Spinal cord (tissue), 10 donors: ENCODE results near the gene BEND7. TPM values are rescaled to one million over a fixed set of nuclear protein-coding genes. Genes with fewer than 3 reads are reported as not detected.

Source experiments
- DNase-seq, 6 donors: peaks; one replicate each; pipeline versions ENCODE4 v3.0.0 to v3.0.0-alpha.2; 2013 to 2015; ENCODE audit warnings: low spot score in 6 of 6, low read depth in 4 of 6
- H3K27ac ChIP-seq: one replicate; pipeline ENCODE4 v1.5.1; 2013; ENCODE audit warnings: low read depth, low read length, control low read depth
- H3K27me3 ChIP-seq: one replicate; pipeline ENCODE4 v1.6.1; 2013; ENCODE audit warnings: low read length; ENCODE audit not compliant: control insufficient read depth, insufficient read depth
- H3K36me3 ChIP-seq: one replicate; pipeline ENCODE4 v1.6.1; 2013; ENCODE audit warnings: low read length; ENCODE audit not compliant: control insufficient read depth, insufficient read depth
- H3K4me1 ChIP-seq: one replicate; pipeline ENCODE4 v1.6.1; 2013; ENCODE audit warnings: low read length; ENCODE audit not compliant: control insufficient read depth, insufficient read depth
- H3K4me3 ChIP-seq: one replicate; pipeline ENCODE4 v1.5.1; 2013; ENCODE audit warnings: low read depth, low read length, control low read depth
- H3K9me3 ChIP-seq: one replicate; pipeline ENCODE4 v1.6.1; 2013; ENCODE audit warnings: low read length; ENCODE audit not compliant: control insufficient read depth, insufficient read depth
- WGBS: methylation state at CpG from one replicate; pipeline ENCODE4 v1.1.5; 2013; ENCODE audit warnings: missing lambda C conversion rate; ENCODE audit not compliant: insufficient coverage; 5-methylcytosine and 5-hydroxymethylcytosine counted together
- long read RNA-seq, 4 donors: transcript quantifications; one replicate each; lab custom pipeline, GENCODE V29; 2026
- polyA plus RNA-seq, 2 donors: library from polyadenylated mRNA; unstranded; fragments of 120-200 nt; gene quantifications; one replicate each; pipeline ENCODE4 v1.2.1, GENCODE V29; 2013; ENCODE audit not compliant: insufficient read length in 2 of 2
- total RNA-seq, 2 donors: library from RNA; depleted of rRNA in 1 of 2; stranded (reverse); fragments of 120-200 nt in 1 of 2; fragments of >200 nt in 1 of 2; gene quantifications; one replicate each; pipeline versions ENCODE4 v1.2.3 to v1.2.4, GENCODE V29; 2013 to 2014
- donor health status: healthy.

BEND7 gene
- total RNA-seq (10 to 100 TPM; 20.0 to 22.5 TPM), polyA plus RNA-seq (10 to 100 TPM; 25.9 to 28.2 TPM)
- long read RNA-seq, donor 1 = 0 reads
- long read RNA-seq, donor 2 = 0 reads
- long read RNA-seq, donor 3, partial matches to known transcripts = 0 of 1 reads
- long read RNA-seq, donor 3, other reads (novel, unspliced or antisense) = 0 of 1 reads
- long read RNA-seq, donor 4 = 0 reads

GRCh38 chr10:13528875-13529713, at the start of gene BEND7:
BEND7 (minus strand) TSS chr10:13529014; CDS start chr10:13528533, 481 bp downstream.
- Histone ChIP-seq H3K27me3 (no peaks in the 10 kb centered on the region), H3K4me1 (peaks cover 9% of the 10 kb centered on the region), H3K36me3 (no peaks in the 10 kb centered on the region), H3K9me3 (no peaks in the 10 kb centered on the region), H3K4me3 (peak within 1 kb of the TSS; percentile 52), H3K27ac (peak within 1 kb of the TSS; percentile 40)
- peak in 2 of 6 donors; percentile 56 to 72 for DNase-seq
- WGBS = 1% methylated on average over 79 of the region's 98 CpGs

GRCh38 chr10:13573960-13574359, 45.1 kb upstream of the BEND7 start:
- 70% methylated on average over 2 of the region's 4 CpGs for WGBS
- no peak overlapping the region for H3K27ac ChIP-seq

DNA sequence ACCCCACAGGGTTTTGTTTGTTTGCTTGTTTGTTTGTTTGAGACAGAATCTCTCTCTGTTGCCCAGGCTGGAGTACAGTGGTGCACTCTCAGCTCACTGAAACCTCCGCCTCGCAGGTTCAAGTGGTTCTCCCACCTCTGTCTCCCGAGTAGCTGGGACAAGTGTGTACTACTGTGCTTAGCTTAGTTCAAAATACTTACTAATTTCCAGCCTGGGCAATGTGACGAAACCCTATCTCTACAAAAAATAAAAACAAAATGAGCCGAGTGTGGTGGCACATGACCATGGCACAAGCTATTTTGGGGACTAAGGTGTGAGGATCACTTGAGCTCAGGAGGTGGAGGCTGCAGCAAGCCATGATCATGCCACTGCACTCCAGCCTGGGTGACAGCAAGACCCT, 42.7 kb upstream of the BEND7 start:
- no peaks in the 10 kb centered on the region for H3K4me1 ChIP-seq
- no peaks in the 10 kb centered on the region for H3K36me3 ChIP-seq
- H3K4me3 ChIP-seq = no peak overlapping the region
- H3K27me3 ChIP-seq = no peaks in the 10 kb centered on the region
- WGBS = 96% methylated on average over 4 of the region's 5 CpGs
- no peak overlapping the region for H3K27ac ChIP-seq
- no peaks in the 10 kb centered on the region for H3K9me3 ChIP-seq
- no peak for DNase-seq

More at GRCh38 chr10:13573960-13574359, 45.1 kb upstream of the BEND7 start:
- Histone ChIP-seq H3K4me3 (no peak overlapping the region), H3K27me3 (no peaks in the 10 kb centered on the region), H3K9me3 (no peaks in the 10 kb centered on the region), H3K4me1 (no peaks in the 10 kb centered on the region), H3K36me3 (no peaks in the 10 kb centered on the region)
- no peak for DNase-seq

- Histone ChIP-seq H3K4me1 (no peaks in the 10 kb centered on the region), H3K27me3 (no peaks in the 10 kb centered on the region), H3K9me3 (peaks cover 2% of the 10 kb centered on the region), H3K36me3 (no peaks in the 10 kb centered on the region), H3K27ac (no peak overlapping the region), H3K4me3 (no peak overlapping the region)
- DNase-seq = no peak
- no CpG with 5 or more reads among the region's 1 CpG for WGBS
These were observed 38.2 kb upstream of the BEND7 start for GRCh38 chr10:13567030-13567429.

GRCh38 chr10:13564576-13564975, 35.8 kb upstream of the BEND7 start:
- DNase-seq = no peak
- Histone ChIP-seq H3K27me3 (no peaks in the 10 kb centered on the region), H3K4me1 (no peaks in the 10 kb centered on the region), H3K4me3 (no peak overlapping the region), H3K9me3 (peaks cover 2% of the 10 kb centered on the region), H3K36me3 (no peaks in the 10 kb centered on the region), H3K27ac (no peak overlapping the region)
- WGBS = 86% methylated on average over 1 of the region's 3 CpGs

DNA sequence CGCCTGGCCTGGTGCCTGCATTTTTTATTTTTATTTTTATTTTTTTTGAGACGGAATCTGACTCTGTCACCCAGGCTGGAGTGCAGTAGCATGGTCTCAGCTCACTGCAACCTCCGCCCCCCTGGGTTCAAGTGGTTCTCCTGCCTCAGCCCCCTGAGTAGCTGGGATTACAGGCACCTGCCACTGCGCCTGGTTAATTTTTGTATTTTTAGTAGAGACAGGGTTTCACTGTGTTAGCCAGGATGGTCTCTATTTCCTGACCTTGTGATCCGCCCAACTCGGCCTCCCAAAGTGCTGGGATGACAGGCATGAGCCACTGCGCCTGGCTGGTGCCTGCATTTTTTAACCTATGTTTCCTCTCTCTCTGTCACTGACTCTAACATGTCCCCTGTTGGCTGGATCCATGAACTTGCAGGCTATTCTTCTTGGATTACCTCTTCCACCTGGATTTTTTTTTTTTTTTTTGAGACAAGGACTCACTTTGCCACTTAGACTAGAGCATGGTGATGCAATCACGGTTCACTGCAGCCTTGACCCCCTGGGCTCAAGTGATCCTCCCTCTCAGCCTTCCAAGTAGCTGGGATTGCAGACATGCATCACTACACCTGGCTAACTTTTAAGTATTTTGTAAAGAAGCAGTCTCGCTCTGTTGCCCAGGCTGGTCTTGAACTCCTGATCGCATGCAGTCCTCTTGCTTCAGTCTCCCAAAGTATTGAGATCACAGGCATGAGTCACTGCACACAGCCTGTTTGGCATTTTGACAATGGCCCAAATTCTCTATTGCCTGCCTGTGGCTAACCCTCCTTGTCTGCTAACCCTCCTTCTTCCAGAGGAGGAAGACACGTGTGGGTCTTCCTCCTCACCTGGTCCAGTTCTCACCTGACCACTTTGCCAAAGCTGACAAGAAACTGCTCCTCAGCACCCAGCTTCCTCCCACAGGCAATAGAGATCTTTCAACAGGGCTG, 34.9 kb upstream of the BEND7 start:
- Histone ChIP-seq H3K4me3 (no peak overlapping the region), H3K9me3 (peaks cover 2% of the 10 kb centered on the region), H3K36me3 (no peaks in the 10 kb centered on the region), H3K4me1 (no peaks in the 10 kb centered on the region), H3K27me3 (no peaks in the 10 kb centered on the region), H3K27ac (no peak overlapping the region)
- no peak for DNase-seq
- WGBS = 98% methylated on average over 11 of the region's 11 CpGs

DNA sequence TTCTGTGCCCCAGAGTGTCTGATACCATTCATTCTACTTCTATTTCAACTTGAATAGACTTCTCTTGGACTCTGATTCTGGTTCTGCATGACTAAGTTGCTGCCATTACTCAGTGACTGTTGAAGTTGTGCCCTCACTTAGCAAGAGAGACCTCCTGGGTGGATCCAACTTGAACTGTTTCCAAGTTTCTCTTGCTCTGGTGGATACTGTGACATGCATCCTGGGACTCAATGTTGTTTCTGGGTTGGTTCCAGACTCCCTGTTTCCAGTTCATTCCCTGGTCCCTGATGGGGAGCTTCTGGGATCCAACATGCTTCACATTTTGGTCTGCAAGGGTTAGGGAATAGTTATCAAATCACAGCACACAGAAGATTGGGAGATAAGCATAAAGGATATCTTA, 31.8 kb upstream of the BEND7 start:
- Histone ChIP-seq H3K4me1 (no peaks in the 10 kb centered on the region), H3K4me3 (no peak overlapping the region), H3K36me3 (no peaks in the 10 kb centered on the region), H3K27me3 (no peaks in the 10 kb centered on the region), H3K27ac (no peak overlapping the region), H3K9me3 (peaks cover 2% of the 10 kb centered on the region)
- peak in 4 of 6 donors; percentile 0 to 57 (median 26) for DNase-seq

GRCh38 chr10:13559124-13559700, 30.4 kb upstream of the BEND7 start:
- no peak for DNase-seq
- Histone ChIP-seq H3K9me3 (no peaks in the 10 kb centered on the region), H3K27ac (no peak overlapping the region), H3K4me1 (no peaks in the 10 kb centered on the region), H3K4me3 (no peak overlapping the region), H3K27me3 (no peaks in the 10 kb centered on the region), H3K36me3 (no peaks in the 10 kb centered on the region)
- no CpG with 5 or more reads among the region's 2 CpGs for WGBS

- peak in 2 of 6 donors; percentile 5 to 47 for DNase-seq
- no peaks in the 10 kb centered on the region for H3K4me1 ChIP-seq
- H3K9me3 ChIP-seq = no peaks in the 10 kb centered on the region
- H3K4me3 ChIP-seq = no peak overlapping the region
- H3K27ac ChIP-seq = no peak overlapping the region
- no peaks in the 10 kb centered on the region for H3K27me3 ChIP-seq
- WGBS = 50% methylated on average over 2 of the region's 2 CpGs
- no peaks in the 10 kb centered on the region for H3K36me3 ChIP-seq
These were observed 27.2 kb upstream of the BEND7 start for GRCh38 chr10:13555884-13556510.
